GM23338 (cell line): ENCODE results near the gene SORCS3.

ENCODE experiments used
- EZH2 ChIP-seq: fragments of 200-600 bp; sonication (generic); IDR thresholded peaks from one replicate; pipeline ENCODE4 v1.8.0; 2017; ENCODE audit warnings: antibody characterized with exemption, mild to moderate bottlenecking, low read depth; ENCODE audit not compliant: unreplicated experiment
- POLR2AphosphoS5 ChIP-seq: IDR thresholded peaks from 2 replicates; pipeline ENCODE4 v1.6.1; 2016; ENCODE audit warnings: antibody characterized with exemption, low read depth
- TF ChIP-seq, protein P1 (sequence below), 2 experiments: fragments of 200-600 bp in 1 of 2; sonication (generic) in 1 of 2; conservative IDR thresholded peaks; 2 replicates each; pipeline versions ENCODE4 v1.5.1 to v1.6.1; 2016 to 2017; ENCODE audit warnings: antibody characterized with exemption in 2 of 2, low read depth in 2 of 2, mild to moderate bottlenecking in 2 of 2, moderate library complexity in 1 of 2
- TF ChIP-seq, protein P2 (sequence below): IDR thresholded peaks from one replicate; pipeline ENCODE4 v1.6.1; 2018; ENCODE audit warnings: antibody characterized with exemption; ENCODE audit not compliant: unreplicated experiment

DNA sequence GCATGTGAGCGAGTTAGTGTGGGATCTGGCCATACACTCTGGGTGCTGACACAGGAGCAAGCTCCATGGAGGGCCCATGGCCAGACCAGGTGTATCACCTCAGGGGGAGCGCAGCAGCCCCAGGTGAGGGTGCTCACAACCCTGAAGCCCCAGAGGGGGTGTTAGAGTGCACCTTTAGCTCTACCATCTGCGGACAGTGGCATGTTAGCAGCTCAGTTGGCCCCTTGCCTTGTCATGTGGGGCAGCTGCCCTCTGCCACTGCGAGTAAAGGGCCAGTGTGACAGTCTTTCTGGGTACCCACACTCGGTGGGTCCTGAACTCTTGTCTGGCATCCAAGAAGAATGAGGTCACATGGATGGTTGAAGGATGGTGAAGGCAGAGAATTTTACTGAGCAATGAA is 600.2 kb downstream of the SORCS3 start:
- TF ChIP-seq, protein P1, sequence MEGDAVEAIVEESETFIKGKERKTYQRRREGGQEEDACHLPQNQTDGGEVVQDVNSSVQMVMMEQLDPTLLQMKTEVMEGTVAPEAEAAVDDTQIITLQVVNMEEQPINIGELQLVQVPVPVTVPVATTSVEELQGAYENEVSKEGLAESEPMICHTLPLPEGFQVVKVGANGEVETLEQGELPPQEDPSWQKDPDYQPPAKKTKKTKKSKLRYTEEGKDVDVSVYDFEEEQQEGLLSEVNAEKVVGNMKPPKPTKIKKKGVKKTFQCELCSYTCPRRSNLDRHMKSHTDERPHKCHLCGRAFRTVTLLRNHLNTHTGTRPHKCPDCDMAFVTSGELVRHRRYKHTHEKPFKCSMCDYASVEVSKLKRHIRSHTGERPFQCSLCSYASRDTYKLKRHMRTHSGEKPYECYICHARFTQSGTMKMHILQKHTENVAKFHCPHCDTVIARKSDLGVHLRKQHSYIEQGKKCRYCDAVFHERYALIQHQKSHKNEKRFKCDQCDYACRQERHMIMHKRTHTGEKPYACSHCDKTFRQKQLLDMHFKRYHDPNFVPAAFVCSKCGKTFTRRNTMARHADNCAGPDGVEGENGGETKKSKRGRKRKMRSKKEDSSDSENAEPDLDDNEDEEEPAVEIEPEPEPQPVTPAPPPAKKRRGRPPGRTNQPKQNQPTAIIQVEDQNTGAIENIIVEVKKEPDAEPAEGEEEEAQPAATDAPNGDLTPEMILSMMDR (conservative IDR thresholded peaks at IDR 0.05; ENCODE audit: low read depth in 2 of 2) = no peak
- TF ChIP-seq, protein P2, sequence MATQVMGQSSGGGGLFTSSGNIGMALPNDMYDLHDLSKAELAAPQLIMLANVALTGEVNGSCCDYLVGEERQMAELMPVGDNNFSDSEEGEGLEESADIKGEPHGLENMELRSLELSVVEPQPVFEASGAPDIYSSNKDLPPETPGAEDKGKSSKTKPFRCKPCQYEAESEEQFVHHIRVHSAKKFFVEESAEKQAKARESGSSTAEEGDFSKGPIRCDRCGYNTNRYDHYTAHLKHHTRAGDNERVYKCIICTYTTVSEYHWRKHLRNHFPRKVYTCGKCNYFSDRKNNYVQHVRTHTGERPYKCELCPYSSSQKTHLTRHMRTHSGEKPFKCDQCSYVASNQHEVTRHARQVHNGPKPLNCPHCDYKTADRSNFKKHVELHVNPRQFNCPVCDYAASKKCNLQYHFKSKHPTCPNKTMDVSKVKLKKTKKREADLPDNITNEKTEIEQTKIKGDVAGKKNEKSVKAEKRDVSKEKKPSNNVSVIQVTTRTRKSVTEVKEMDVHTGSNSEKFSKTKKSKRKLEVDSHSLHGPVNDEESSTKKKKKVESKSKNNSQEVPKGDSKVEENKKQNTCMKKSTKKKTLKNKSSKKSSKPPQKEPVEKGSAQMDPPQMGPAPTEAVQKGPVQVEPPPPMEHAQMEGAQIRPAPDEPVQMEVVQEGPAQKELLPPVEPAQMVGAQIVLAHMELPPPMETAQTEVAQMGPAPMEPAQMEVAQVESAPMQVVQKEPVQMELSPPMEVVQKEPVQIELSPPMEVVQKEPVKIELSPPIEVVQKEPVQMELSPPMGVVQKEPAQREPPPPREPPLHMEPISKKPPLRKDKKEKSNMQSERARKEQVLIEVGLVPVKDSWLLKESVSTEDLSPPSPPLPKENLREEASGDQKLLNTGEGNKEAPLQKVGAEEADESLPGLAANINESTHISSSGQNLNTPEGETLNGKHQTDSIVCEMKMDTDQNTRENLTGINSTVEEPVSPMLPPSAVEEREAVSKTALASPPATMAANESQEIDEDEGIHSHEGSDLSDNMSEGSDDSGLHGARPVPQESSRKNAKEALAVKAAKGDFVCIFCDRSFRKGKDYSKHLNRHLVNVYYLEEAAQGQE = no peak
- TF ChIP-seq POLR2AphosphoS5 (no peak), EZH2 (no peak)
